ENCODE results near the gene LRRN2.
A peak's percentile ranks its signal among the peaks of the same experiment; 100 is the strongest.

LRRN2 gene

DNA sequence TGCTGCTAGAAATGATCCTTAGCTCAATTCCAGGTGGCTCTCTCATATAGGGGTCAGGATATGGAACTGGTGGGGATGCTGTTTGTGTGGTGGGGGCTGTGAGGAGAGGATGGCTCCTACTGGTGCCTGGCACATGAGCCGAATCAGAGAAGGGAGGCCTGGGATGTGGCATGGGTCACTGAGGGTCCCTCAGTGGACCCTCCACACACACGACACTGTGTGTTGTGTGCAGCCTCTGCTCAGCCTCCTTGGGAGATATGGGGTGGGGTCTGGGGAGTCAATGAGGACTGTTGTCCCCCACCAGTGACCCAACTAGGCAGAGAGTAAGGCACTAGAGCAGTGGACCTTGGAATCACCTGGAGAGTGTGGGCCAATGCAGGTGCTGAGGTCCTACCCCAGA is 3.2 kb upstream of the LRRN2 start:
- no peak for DNase-seq

DNA sequence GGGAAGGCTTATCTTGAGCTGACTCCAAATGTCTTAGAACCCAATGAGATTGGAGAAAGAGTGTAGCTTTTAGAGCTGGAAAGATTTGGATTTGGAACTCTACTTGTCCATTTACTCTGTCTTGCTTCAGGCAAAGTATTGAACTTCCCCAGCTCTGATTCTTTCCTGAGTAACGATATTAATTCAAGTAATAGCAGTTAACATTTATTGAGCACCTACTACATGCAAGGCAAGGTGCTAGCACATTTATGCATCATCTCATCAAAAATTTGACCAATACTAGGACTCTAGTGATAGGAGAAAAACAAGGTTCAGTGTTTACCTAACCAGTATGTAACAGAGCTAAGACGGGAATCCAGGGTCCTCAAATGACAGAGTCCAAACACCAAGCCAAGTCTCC is 2.5 kb upstream of the LRRN2 start:
- DNase-seq: no peak

DNA sequence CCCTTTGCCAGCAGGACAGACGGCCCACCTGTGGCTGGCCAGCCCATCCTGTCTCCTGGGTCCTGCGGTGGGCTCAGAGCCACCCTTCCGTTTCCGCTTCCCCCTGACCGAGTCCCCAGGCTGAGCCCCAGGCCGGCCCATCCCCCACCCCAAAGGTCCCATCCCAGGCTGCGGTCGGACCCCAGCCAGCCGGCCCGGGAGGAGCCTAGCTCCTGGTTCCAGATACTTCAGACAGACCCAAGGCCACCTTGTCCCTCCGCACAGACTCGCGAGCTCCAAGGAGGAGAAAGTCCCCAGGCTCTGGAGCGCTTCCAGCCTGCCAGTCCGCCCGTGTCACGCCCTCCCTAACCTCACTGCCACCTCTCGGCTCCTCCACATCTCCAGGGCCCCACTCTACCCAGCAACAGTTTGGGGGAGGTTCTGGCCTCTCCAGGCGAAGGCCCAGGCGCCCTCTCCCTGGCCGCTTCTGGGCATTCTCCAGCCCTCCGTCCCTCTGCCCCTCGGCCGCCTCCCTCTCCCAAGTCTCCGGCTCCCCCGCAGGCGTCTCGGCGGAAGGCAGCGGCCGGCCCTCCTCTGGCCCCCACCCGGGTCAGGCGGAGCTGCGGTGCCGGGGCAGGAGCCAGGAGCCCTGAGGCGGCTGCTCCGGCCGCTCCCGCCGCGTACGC is 835 bp downstream of the LRRN2 start:
- peak in 2 of 3 experiments; percentile 67 to 68 for DNase-seq

DNA sequence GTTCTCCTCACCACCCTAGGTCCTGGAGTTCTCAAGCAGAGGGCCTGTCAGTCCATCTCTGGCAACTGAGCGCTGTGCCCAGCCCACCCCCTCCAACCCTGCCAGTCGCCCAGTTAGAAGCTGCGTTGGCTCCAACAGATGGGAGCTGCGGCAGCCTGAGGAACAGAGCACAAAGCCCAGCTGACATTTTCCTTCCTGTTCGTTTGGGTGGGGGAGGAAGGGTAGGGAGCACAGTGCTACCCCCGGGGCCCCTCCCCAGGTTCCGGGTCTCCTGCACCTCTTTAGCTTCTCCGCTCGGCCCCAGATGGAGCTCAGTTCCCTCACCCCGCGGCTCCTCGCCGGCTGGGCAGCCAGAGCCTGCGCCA is 1.4 kb downstream of the LRRN2 start:
- DNase-seq: no peak

DNA sequence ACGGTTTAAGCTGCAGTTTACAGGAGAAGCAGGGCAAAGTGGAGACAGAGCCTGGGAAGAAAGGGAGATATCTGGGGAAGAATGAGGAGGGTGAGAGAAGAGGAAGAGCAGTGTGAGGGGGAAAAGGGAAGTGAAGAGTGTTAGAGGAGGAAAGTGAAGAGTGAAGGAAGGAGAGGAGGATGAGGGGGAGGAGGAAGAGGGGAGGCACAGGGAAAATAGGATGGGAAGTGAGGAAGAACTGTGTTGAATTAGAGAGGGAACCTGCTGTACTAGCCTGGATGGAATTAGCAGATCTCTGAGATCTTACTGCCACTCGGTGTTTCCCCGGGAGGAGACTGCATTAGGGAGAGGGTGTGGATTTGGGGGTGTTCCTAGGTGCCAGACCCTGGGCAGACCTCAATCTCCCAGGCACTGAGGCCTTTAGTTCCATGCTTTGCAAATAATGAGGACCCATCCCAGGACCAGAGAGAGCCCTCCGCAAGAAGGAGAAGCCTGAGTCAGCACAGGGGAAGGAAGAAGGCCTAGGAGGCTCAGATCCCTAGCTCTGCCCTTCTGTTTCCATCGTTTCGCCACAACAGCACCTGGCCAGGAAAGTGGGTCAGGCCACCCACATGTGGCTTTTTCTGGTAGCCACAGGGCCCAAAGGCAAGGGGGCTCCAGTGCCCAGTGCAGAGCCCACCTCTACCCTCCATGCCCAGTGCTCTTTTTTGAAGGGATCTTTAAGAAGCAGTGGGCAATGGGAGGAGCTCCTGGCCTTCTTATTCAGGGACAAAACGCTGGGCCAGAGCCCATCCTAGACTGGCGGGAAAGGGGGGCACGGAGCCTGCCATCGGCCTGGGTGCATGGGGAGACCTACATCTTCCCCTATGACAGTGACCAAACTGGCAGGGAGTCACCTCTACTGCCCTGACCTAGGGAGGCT is 2.0 kb downstream of the LRRN2 start:
- no peak for DNase-seq

DNA sequence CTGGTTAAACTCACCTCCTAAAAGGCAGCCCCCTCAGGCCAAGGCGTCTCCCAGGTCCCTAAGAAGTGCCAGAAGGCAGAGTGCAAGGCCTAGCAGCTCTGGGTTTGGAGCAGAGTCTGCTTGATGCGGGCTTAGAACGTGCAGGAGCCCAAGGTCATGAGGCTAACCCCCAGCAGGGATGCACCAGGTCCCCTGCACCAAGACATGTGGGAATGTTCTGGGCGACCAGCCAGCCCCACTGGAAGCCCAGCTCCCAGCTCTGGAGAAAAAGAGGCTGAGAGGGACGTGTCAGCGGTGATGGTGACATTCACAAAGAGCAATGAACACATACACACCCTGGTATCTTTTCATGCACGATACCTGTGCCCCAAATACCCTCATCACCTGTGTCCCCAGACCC is 5.1 kb downstream of the LRRN2 start:
- DNase-seq: no peak

DNA sequence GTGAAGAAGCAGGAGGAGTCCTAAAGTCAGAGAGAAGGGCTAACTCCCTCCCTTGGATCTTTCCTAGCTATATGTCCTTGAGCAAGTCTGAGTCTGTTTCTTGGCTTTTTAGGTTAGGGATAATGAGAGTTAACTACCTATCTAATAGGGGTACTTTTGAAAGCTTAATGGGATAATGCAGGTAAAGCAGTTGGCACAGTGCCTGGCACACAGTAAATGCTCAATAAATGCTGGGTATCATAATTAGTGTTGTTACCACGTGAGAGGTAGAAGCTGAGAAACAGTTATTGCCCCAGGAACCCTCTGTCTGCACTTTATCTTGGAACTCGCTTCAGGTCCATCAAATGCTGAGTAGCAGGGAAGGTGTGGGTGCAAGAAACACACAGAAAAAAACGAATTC is 5.5 kb downstream of the LRRN2 start:
- DNase-seq: no peak

DNA sequence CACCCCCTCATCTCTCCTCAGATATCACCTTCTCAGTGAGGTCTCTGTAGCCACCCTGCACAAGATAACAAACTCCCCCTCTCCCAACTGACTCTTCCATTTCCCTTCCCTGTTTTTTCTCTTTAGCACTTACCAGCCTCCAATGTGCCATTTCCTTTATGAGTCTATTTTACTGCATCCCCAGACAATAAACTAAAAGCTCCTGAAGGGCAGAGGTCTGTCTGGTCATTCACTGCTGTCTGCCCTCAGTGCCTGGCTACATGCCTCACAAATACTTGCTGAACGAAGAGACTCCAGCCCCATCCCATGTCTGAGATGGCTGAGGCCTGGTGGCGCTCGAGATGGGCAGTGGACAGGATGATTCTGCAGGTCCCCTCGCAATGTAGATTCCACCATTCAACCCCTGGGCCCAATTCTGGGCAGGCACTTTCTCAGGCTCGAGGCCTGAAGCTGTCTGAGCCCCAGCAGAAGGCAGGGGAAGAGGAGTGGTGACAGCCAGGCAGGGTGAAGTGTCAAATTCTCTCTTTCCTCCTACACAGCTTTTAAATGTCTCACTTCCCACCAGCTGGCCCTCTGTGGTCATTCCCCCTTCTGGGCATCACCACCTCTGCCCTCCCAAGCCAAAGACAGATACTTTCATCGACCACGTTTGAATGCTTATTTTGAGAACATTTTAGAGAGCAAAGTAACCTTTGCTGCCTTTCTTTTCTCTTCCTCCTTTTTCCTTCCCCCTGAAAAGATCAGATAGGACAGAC is 6.6 kb downstream of the LRRN2 start:
- DNase-seq: no peak

DNA sequence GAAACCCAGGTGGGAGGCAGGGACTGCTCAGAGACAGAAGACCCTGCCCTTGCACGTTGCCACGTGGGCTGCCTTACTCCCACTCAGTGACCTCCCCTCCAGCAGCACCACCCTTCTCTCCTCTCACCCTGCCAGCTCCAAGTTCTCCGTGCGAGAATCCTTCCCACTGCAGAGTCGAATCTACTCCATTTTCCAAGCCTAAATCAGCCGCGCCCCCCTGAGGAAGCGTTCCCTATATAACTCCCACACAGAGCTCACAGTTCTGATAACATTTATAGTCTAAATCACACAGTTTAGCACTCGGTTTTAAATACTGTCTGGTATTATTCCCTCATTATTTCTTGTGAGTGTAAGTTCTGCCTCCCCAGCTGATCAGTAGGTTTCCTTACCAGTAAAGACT is 7.7 kb downstream of the LRRN2 start:
- no peak for DNase-seq

DNA sequence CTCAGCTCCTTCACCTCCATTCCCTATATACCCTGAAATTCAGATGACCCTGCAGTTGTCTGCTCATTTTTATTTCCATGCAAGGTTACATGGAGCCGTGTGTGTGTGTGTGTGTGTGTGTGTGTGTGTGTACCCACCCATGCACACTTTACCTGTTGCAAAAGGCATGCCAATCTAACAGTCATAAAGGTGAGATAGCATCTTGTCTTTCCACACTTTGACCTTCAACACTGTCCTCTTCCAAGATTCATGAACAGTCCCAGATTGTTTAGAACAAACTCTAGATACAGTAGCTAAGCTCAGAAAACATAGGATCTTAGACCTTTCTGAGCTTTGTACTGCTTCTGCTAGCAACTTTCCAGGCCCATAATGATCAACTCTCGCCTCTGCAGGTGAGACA is 9.5 kb downstream of the LRRN2 start:
- no peak for DNase-seq

DNA sequence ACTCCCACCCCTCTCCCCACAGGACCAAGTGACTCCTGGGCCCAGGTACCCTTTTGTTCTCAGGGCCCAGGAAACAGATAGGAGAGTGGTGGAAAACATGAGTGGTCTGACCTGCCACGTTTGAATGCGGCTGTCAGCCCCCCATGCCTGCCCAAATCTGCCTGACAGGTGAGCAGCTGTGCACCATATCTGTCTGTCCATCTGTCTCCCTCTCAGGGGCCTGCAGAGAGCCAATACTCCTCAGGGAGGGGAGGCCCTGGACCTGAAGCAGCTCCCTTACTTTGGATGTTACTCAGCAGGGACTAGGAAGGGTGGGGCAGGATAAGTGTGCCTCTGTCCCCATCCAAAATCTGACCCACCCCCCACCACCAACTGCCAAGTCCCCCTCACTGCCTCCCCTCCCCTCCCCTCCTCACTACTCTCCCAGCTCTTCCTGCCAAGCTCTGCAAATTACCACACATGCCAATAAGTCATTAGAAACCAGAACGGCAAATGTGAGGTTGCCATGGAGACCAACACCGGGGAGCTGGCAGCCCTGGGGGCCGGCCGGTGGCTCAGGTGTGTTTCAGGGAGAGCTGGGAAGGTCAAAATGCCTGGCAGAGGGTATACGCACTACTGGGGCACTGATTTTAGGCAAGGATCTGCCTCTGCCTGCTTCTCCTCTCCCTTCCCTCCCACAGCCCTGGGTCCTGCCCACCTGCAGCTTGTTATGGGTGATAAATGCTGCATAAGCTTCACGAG is 11.5 kb downstream of the LRRN2 start:
- DNase-seq: peak; percentile 69 to 94 (median 89)

DNA sequence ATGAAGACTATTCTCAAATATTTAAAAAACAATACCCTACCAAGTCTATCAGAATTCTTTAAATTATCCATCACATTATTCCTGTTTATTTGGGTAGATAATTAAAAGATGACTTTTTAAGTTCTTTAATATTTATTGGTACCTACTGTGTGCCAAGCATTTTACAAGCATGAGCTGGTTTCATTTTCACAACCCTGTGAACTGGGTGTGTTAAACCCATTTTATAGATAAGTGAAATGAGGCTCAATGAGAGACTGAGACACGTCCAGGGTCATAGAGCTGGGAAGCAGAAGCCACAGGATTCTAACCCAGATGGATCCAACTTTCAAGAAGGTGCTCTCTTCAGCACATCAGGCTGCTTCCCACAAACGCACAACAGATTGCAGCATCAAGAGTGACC is 12.3 kb downstream of the LRRN2 start:
- no peak for DNase-seq

DNA sequence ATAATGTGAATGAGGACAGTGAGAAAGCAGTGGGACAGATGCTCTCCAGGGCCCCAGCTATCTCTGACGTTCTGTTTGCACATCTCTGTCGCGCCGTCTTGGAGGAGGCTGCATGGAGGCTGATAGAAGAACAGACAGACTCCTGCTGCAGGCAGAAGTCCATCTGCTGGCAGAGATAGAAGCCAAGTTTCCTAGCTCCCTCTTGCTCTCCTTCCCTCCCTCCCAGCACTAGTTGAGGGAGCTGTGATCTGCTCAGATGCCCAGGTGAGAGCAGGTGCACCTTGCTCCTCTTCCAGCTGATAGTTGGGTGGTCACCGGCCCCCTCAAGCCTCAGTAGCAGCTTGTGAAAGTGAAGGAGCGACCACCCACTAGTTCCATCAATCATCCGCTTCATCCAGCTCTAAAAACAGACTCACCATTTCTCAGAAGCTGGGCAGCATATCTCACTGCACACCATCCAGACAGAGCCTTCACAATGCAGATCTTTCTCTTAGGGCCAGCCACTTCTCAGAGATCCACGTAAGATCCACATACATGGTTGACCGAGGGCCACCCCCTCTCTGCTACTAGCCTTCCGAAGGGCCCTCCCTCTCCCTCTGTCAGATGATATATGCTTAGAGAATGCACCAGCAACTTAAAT is 12.9 kb downstream of the LRRN2 start:
- no peak for DNase-seq

DNA sequence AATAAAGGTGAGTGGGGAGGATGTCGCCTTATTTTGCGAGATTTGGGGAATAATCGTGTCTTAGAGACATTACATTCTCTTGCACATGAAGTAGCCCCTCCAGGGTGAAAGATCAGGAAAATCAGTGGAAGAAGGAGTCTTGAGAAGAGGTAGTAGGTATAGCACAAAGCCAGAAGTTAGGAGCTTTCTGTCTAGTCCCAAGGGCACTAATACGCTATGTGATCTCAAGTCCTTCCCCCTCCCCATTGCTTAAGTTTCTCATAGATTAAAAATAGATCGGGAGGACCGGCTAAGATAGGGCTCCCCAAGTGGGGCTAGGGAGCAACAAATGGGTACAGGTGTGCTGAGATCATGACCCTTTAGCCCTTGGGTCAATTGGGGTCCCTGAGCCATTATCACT is 13.5 kb downstream of the LRRN2 start:
- no peak for DNase-seq

DNA sequence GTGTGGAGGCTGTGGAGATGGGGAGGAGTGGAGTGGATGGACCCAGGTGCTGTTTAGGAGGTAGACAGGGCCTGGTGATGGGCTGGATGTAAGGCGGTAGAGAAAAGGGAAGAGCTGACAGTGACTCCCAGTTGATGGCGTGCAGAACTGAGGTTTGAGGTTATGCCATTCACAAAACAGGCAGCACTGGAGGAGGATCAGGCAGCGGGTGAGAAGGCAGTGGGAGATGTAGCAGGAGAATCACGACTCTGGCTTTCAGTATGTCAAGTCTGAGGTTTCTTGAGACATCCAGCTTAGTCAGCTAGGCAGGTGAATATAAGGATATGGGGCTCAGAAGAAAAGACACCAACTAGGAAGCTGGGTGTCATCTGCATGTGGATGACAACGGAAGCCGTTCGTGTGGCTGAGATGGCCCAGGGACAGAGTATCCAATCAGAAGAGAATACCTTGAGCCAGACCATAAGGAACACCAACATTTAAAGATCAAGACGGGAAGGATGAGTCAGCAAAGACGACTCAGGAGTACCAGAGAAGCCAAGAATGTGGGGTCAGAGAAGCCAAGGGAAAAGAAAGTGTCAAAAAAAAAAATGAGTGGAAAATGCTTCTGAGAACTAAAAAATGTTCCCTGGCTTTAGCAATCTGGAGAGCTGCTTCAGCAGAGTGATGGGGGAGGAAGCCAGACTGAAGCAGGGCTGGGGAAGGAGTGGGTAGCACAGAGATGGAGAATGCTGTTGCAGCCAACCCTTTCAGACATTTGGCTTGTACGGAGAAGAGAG is 15.2 kb downstream of the LRRN2 start:
- DNase-seq: no peak

DNA sequence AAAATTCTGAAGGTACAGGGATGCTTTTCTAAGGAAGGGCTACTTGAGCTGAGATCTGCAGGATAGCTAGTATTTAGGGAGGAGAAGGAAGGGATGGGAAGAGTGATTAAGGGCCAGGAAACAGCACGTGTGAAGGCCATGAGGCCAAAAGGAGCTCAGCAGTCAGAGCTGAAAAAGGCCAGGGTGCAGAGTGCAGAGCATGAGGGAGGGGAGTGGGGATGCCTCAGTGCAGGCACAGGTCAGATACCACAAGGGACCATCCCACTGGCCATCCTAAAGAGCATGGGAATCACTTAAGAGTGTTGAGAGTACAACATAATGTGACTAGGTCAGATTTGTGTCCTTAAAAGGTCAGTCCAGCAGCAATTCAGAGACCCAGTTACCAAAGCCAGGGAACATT is 16.0 kb downstream of the LRRN2 start:
- DNase-seq: no peak

DNA sequence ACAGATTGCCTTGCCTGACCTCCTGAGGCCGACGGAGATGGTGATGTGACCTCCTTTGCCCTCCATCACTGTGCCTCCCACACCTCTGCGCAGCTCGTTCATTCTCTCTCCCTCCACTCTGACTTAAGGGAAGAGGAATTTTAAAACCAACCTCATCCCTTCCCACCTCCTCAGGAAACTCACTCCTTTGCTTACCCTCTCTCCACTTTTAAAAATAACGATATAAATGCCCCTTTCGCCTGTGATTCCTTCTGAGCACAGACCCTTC is 21.2 kb downstream of the LRRN2 start:
- no peak for DNase-seq

DNA sequence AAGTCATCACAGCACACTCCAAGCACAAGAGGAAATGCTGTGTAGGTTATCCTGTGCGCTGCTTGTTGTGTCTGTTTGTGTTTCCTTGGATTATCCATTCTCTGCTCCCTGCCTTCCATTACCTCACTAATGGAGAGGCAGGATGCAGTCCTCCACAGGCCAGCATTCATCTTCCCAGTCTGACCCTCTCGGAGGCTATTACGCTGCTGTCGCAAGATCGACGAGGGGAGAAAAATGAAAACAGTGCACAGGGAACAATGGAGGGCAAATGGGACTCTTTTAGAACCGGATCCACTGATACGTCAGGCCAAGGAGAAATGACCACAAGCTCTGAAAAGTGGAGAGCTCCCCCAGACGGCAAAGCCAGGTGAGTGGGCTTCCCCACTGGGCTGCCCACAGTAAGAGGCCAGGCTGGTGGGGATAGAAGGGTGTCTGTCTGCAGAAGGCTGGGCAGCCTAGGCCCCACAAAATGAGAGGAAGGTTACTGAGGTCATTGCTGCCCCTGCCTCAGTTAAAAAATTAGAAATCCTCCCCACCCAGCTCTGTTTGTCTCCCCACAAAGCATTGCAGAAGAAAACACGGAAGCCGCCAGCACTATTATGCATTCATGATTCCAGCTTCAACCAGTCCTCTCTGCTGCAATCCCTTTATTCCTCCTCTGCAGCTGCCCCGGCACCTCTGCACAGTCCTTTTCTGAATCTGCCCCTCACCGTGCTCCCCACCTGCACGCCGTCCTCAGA is 21.7 kb downstream of the LRRN2 start:
- no peak for DNase-seq

DNA sequence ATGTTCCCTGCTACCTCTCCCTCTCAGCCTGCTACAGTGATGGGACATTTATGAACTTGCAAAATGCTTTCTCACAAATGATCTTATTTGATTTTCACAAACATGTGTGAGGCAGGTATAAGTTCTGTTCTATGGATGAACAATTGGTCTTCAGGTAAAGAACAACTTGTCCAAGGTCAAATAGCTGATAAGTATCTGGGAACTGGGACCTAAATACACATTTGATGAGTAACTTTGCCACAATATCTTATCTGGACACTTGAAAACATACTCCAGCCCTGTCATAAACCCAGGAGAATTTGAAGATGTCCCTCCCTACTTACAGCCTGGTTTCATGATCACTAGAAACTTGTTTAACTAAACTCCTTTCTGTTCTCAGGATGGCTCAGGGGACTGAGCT is 23.0 kb downstream of the LRRN2 start:
- no peak for DNase-seq

DNA sequence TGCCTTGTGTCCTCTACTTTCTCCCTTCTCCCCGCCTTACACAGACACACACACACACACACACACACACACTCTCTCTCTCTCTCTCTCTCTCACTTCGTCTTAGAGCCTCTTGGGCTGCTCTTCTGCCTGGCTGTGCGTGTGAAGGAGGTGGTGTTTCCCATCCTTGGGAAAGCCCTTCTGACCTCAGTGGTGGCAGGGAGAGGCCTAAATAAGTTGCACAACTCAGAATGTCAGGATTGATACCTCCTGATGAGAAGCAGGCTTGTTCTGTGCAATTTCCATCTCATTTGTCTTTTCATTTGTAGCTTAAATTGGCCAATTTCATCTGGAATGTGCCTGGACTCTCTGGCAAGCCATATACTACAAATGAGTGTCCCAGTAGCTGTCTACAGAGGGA is 25.0 kb downstream of the LRRN2 start:
- DNase-seq: no peak

DNA sequence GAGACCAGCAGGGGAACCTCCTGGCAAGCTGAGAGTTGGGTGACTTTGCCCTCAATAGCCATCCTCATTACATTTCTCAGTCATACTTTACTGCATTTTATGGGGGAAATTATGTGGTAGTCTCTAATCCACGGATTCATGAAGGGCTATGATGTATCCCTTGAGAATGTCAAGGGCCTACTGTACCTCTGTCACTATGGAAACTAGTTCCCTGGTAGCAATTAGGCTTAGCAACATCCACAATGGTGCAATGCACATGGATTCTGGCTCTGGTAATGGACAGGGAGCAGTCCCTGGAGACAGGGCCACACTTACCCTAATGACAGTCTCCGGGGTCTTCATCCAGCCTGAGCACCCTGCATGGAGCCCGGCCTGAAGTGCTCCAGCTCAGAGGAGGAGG is 26.5 kb downstream of the LRRN2 start:
- DNase-seq: peak; percentile 39 to 98 (median 89)
